H1 (cell line): ENCODE measurements around the gene ALPL. TPM values are rescaled to one million over a fixed set of nuclear protein-coding genes. Genes with fewer than 3 reads are reported as not detected.

ENCODE experiments used
- CTCF ChIA-PET: fragments of 300-600 bp; sonication (Branson Sonifier 250); formaldehyde crosslinking; loops from one replicate; lab custom pipeline; 2021; ENCODE audit not compliant: partially characterized antibody; lab: Charles Lee
- POLR2A ChIA-PET: fragments of 300-600 bp; sonication (Branson Sonifier 250); formaldehyde crosslinking; loops from one replicate; lab custom pipeline; 2021; ENCODE audit warnings: inconsistent platforms; ENCODE audit not compliant: partially characterized antibody; lab: Charles Lee
- DNase-seq, 2 experiments: peaks; one replicate each; pipeline versions ENCODE4 v3.0.0 to v3.0.0-alpha.2; 2010 to 2022; ENCODE audit warnings: low spot score in 2 of 2, low read depth in 1 of 2, mixed read lengths in 1 of 2
- FAIRE-seq: peaks from 2 replicates; lab custom pipeline; 2011; peaks lifted over from hg19 to GRCh38; lab: Jason Lieb, UNC
- H2AFZ ChIP-seq: 2 replicates; pipeline ENCODE4 v1.8.1; 2012; ENCODE audit warnings: low read length, inconsistent platforms
- H2AK5ac ChIP-seq: 2 replicates; pipeline ENCODE4 v1.6.1; 2013; ENCODE audit warnings: low read depth, low read length
- H2BK120ac ChIP-seq: replicated peaks from 2 replicates; pipeline ENCODE3; 2013; ENCODE audit warnings: low read depth, low read length, inconsistent platforms
- H2BK12ac ChIP-seq: 2 replicates; pipeline ENCODE4 v1.6.1; 2013; ENCODE audit warnings: low read depth, low read length
- H2BK15ac ChIP-seq: 2 replicates; pipeline ENCODE4 v1.6.1; 2013; ENCODE audit warnings: low read length
- H2BK20ac ChIP-seq: 2 replicates; pipeline ENCODE4 v1.6.1; 2013; ENCODE audit warnings: low read length
- H2BK5ac ChIP-seq: 2 replicates; pipeline ENCODE4 v1.6.1; 2013; ENCODE audit warnings: low read depth, low read length
- H3K14ac ChIP-seq: 2 replicates; pipeline ENCODE4 v1.6.1; 2013; ENCODE audit warnings: inconsistent platforms; ENCODE audit not compliant: insufficient read length
- H3K18ac ChIP-seq: 2 replicates; pipeline ENCODE4 v1.6.1; 2013; ENCODE audit warnings: low read length; ENCODE audit errors: extremely low read depth
- H3K23ac ChIP-seq: 2 replicates; pipeline ENCODE4 v1.6.1; 2013; ENCODE audit warnings: inconsistent platforms; ENCODE audit not compliant: insufficient read length
- H3K23me2 ChIP-seq: 2 replicates; pipeline ENCODE4 v1.6.1; 2013; ENCODE audit warnings: low read depth, low read length
- H3K27ac ChIP-seq: 2 replicates; pipeline ENCODE4 v1.6.1; 2011; ENCODE audit warnings: low read depth, low read length, inconsistent platforms
- H3K27me3 ChIP-seq, 4 experiments: replicated peaks in 1 of 4; 1 replicate in 1 of 4; 2 replicates in 3 of 4; pipeline versions ENCODE4 v1.6.1 to v1.8.1; 2011 to 2013; ENCODE audit warnings: low read length in 3 of 4, mild to moderate bottlenecking in 3 of 4, inconsistent platforms in 2 of 4, mixed read lengths in 2 of 4, moderate library complexity in 1 of 4; ENCODE audit not compliant: control insufficient read depth in 3 of 4, insufficient read depth in 3 of 4; ENCODE audit errors: extremely low read depth in 1 of 4
- H3K36me3 ChIP-seq, 4 experiments: 2 replicates each; pipeline versions ENCODE4 v1.6.1 to v1.8.1; 2011 to 2013; ENCODE audit warnings: mild to moderate bottlenecking in 4 of 4, low read length in 3 of 4, moderate library complexity in 2 of 4, control low read depth in 1 of 4, inconsistent platforms in 1 of 4; ENCODE audit not compliant: insufficient read depth in 4 of 4, control insufficient read depth in 2 of 4
- H3K4ac ChIP-seq: replicated peaks from 2 replicates; pipeline ENCODE3; 2013; ENCODE audit warnings: low read length, low read depth, mixed read lengths, inconsistent platforms; ENCODE audit not compliant: insufficient read length
- H3K4me1 ChIP-seq, 4 experiments: replicated peaks in 1 of 4; 1 replicate in 1 of 4; 2 replicates in 3 of 4; pipeline versions ENCODE4 v1.6.1 to v1.8.1; 2011 to 2013; ENCODE audit warnings: low read length in 3 of 4, inconsistent platforms in 2 of 4, mixed read lengths in 1 of 4; ENCODE audit not compliant: insufficient read depth in 4 of 4, control insufficient read depth in 3 of 4
- H3K4me2 ChIP-seq, 2 experiments: 2 replicates each; pipeline versions ENCODE4 v1.6.1 to v1.8.1; 2011 to 2013; ENCODE audit warnings: low read depth in 2 of 2, low read length in 2 of 2, control low read depth in 1 of 2, inconsistent platforms in 1 of 2, mild to moderate bottlenecking in 1 of 2; ENCODE audit not compliant: insufficient read depth in 1 of 2
- H3K4me3 ChIP-seq, 4 experiments: fragments of 200-600, 300-600 bp in 1 of 4; sonication (generic), shearing (Covaris generic), sonication (Bioruptor Twin) in 1 of 4; 2 replicates each; pipeline versions ENCODE4 v1.5.1 to v1.8.1; 2011 to 2016; ENCODE audit warnings: low read length in 4 of 4, low read depth in 3 of 4, control low read depth in 2 of 4, inconsistent platforms in 2 of 4, mild to moderate bottlenecking in 2 of 4, mixed read lengths in 1 of 4, moderate library complexity in 1 of 4; ENCODE audit not compliant: insufficient read depth in 2 of 4; ENCODE audit errors: extremely low read depth in 1 of 4
- H3K56ac ChIP-seq: replicated peaks from 2 replicates; pipeline ENCODE3; 2013; ENCODE audit warnings: low read depth, mild to moderate bottlenecking, mixed read lengths, low read length, inconsistent platforms; ENCODE audit not compliant: insufficient read length
- H3K79me1 ChIP-seq: 2 replicates; pipeline ENCODE4 v1.6.1; 2013; ENCODE audit warnings: low read depth, low read length, control low read depth
- H3K79me2 ChIP-seq, 2 experiments: 2 replicates each; pipeline versions ENCODE4 v1.6.1 to v1.8.1; 2012 to 2013; ENCODE audit warnings: low read length in 2 of 2, mild to moderate bottlenecking in 2 of 2, inconsistent platforms in 1 of 2; ENCODE audit not compliant: insufficient read depth in 2 of 2, control insufficient read depth in 1 of 2
- H3K9ac ChIP-seq, 4 experiments: replicated peaks in 1 of 4; 1 replicate in 1 of 4; 2 replicates in 3 of 4; pipeline versions ENCODE4 v1.6.1 to v1.8.1; 2011 to 2013; ENCODE audit warnings: low read depth in 3 of 4, low read length in 3 of 4, control low read depth in 2 of 4, mild to moderate bottlenecking in 2 of 4, moderate library complexity in 2 of 4, inconsistent platforms in 1 of 4; ENCODE audit errors: extremely low read depth in 1 of 4
- H3K9me3 ChIP-seq, 2 experiments: 2 replicates each; pipeline versions ENCODE4 v1.6.1 to v1.8.1; 2012 to 2013; ENCODE audit warnings: mild to moderate bottlenecking in 2 of 2, moderate library complexity in 2 of 2, control low read depth in 1 of 2, inconsistent platforms in 1 of 2, low read depth in 1 of 2, low read length in 1 of 2, mixed read lengths in 1 of 2; ENCODE audit not compliant: insufficient read depth in 2 of 2
- H4K20me1 ChIP-seq, 2 experiments: replicated peaks in 1 of 2; 2 replicates each; pipeline versions ENCODE3 to v1.8.1; 2011 to 2013; ENCODE audit warnings: inconsistent platforms in 2 of 2, low read length in 2 of 2, mild to moderate bottlenecking in 1 of 2; ENCODE audit not compliant: insufficient read depth in 2 of 2, control insufficient read depth in 1 of 2
- H4K5ac ChIP-seq: 2 replicates; pipeline ENCODE4 v1.6.1; 2013; ENCODE audit warnings: low read length, low read depth, mixed read lengths, inconsistent platforms; ENCODE audit not compliant: insufficient read length
- H4K8ac ChIP-seq: 2 replicates; pipeline ENCODE4 v1.8.0; 2013; ENCODE audit warnings: mild to moderate bottlenecking, moderate library complexity, low read length, inconsistent platforms; ENCODE audit not compliant: insufficient read depth; ENCODE audit errors: extremely low read depth
- H4K91ac ChIP-seq: replicated peaks from 2 replicates; pipeline ENCODE3; 2013; ENCODE audit warnings: low read length, mixed read lengths, inconsistent platforms; ENCODE audit not compliant: insufficient read length
- CBX5 ChIP-seq: fragments of 300-800, 300-1000 bp; sonication (generic); IDR thresholded peaks from 2 replicates; pipeline ENCODE4 v1.7.1; 2016; ENCODE audit warnings: antibody characterized with exemption, low read length, low read depth
- CBX8 ChIP-seq: fragments of 300-800, 300-1000 bp; sonication (generic); IDR thresholded peaks from 2 replicates; pipeline ENCODE4 v1.7.1; 2016; ENCODE audit warnings: low read depth, low read length, borderline replicate concordance
- EP300 ChIP-seq, 2 experiments: IDR thresholded peaks; 1 replicate in 1 of 2; 2 replicates in 1 of 2; pipeline ENCODE4 v1.6.1; 2011 to 2012; ENCODE audit warnings: low read depth in 2 of 2, low read length in 2 of 2, mild to moderate bottlenecking in 2 of 2, borderline replicate concordance in 1 of 2, inconsistent platforms in 1 of 2, moderate library complexity in 1 of 2
- HDAC6 ChIP-seq: IDR thresholded peaks from one replicate; pipeline ENCODE4 v1.7.1; 2012; ENCODE audit warnings: low read depth, mild to moderate bottlenecking, inconsistent platforms, low read length, moderate library complexity
- PHF8 ChIP-seq: fragments of 200-600 bp; sonication (generic); conservative IDR thresholded peaks from 2 replicates; pipeline ENCODE4 v1.7.1; 2012; ENCODE audit warnings: low read depth, mild to moderate bottlenecking, inconsistent platforms, low read length, moderate library complexity
- RAD21 ChIP-seq, 2 experiments: IDR thresholded peaks in 1 of 2; conservative IDR thresholded peaks in 1 of 2; 2 replicates each; pipeline ENCODE4 v1.6.1; 2011; ENCODE audit warnings: low read depth in 2 of 2, low read length in 2 of 2, improper control_type of control experiment in 1 of 2, inconsistent platforms in 1 of 2, mild to moderate bottlenecking in 1 of 2, moderate library complexity in 1 of 2
- RNF2 ChIP-seq: fragments of 200-900, 300-1000 bp; sonication (generic); IDR thresholded peaks from 2 replicates; pipeline ENCODE4 v1.7.1; 2016; ENCODE audit warnings: borderline replicate concordance, low read depth, mild to moderate bottlenecking, antibody characterized with exemption, low read length; ENCODE audit not compliant: poor library complexity, severe bottlenecking; ENCODE audit errors: missing control alignments
- SIRT6 ChIP-seq: IDR thresholded peaks from one replicate; pipeline ENCODE4 v1.7.1; 2012; ENCODE audit warnings: low read length, inconsistent platforms
- SIX5 ChIP-seq: IDR thresholded peaks from 2 replicates; pipeline ENCODE4 v1.6.1; 2011; ENCODE audit warnings: mild to moderate bottlenecking, low read depth, low read length
- TCF12 ChIP-seq: IDR thresholded peaks from 2 replicates; pipeline ENCODE4 v1.6.1; 2011; ENCODE audit warnings: low read depth, mild to moderate bottlenecking, low read length
- WGBS, 2 experiments: shearing (Covaris generic) in 1 of 2; methylation state at CpG; one replicate each; pipeline versions ENCODE4 v1.1.6 to v1.1.7; 2013 to 2015; ENCODE audit warnings: low lambda C conversion rate in 2 of 2, mixed read lengths in 2 of 2, inconsistent platforms in 1 of 2, low coverage in 1 of 2, missing lambda C conversion rate in 1 of 2; ENCODE audit not compliant: insufficient replicate concordance in 2 of 2, insufficient coverage in 1 of 2, insufficient read length in 1 of 2; ENCODE audit errors: extremely low coverage in 1 of 2, missing lambda C conversion rate in 1 of 2; 5-methylcytosine and 5-hydroxymethylcytosine counted together
- polyA plus RNA-seq, 7 experiments: library from polyadenylated mRNA; depleted of rRNA in 3 of 7; stranded (reverse) in 5 of 7; unstranded in 2 of 7; fragments of >200 nt in 5 of 7; fragments of 200-250 nt in 2 of 7; gene quantifications; 1 replicate in 5 of 7; 2 replicates in 1 of 7; 4 replicates in 1 of 7; pipeline versions ENCODE4 v1.2.1 to v1.2.3, GENCODE V29; 2011 to 2013; ENCODE audit warnings: missing spikeins in 2 of 7, mixed read lengths in 2 of 7
- total RNA-seq: library from RNA; stranded (reverse); fragmentation: NEBNext Ultra II Directional; extraction: Animal tissue kit (Norgen Biotek cat#: 25700); gene quantifications from 2 replicates; pipeline ENCODE4 v1.2.1, GENCODE V29; 2021
- TF ChIP-seq, protein P1 (sequence below): IDR thresholded peaks from 2 replicates; pipeline ENCODE4 v1.6.1; 2012; ENCODE audit warnings: low read length, inconsistent platforms

ALPL gene
- total and polyA plus RNA-seq, 2 of the 8 experiments (the other 6 are each of a cell fraction or from before 2014, with no cell fraction given): 175 to 362 TPM

DNA sequence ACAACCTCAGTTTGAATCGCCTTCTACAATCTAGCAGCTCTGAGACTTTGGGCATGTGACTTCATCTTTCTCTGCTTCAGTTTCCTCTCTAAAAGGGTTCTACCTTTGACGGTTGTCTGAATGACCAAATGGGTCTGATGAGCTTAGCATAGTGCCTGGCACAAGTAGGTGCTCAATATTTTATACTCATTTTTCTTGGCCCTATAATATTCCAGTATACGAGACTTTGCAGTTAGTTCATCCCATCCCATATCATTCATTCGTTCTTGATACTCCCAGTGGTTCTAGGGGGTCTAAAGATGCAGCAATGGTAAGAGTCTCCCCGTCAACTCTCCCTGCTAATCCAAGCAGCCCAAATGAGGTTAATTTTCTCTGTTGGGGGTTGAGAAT is 67.6 kb downstream of the ALPL start:
- no peak overlapping the region for H3K18ac ChIP-seq
- no peak overlapping the region for H3K56ac ChIP-seq
- no peak overlapping the region for H2AFZ ChIP-seq
- no peak overlapping the region for H3K9ac ChIP-seq
- ChIA-PET CTCF (interaction anchor here (1.3 to 3.0 kb wide), 2 partner anchors 19 to 206 kb away, joined by 4 to 10 read pairs; no protein-coding TSS in a partner anchor), POLR2A (no interaction called here)
- no peak overlapping the region for H2AK5ac ChIP-seq
- no peak overlapping the region for H3K27ac ChIP-seq
- no peak overlapping the region for H3K4me2 ChIP-seq
- no peak overlapping the region for H4K8ac ChIP-seq
- no peak overlapping the region for H4K91ac ChIP-seq
- H2BK15ac ChIP-seq: no peak overlapping the region
- DNase-seq (no peak), FAIRE-seq (no peak)
- H3K4me3 ChIP-seq: no peak overlapping the region
- H3K9me3 ChIP-seq: no peaks in the 10 kb centered on the region
- no peak overlapping the region for H3K14ac ChIP-seq
- H3K4me1 ChIP-seq: peaks cover 2 to 7% (median 4%) of the 10 kb centered on the region in 4 experiments; a peak in 6 of 7 replicates
- H2BK120ac ChIP-seq: no peak overlapping the region
- H3K79me1 ChIP-seq: no peaks in the 10 kb centered on the region; the same call in none of the 2 replicates
- no peak overlapping the region for H3K23ac ChIP-seq
- no peak overlapping the region for H2BK20ac ChIP-seq
- H3K27me3 ChIP-seq: no peaks in the 10 kb centered on the region; a peak in 4 of 7 replicates
- no peaks in the 10 kb centered on the region for H3K79me2 ChIP-seq
- H3K4ac ChIP-seq: no peak overlapping the region
- H4K5ac ChIP-seq: no peak overlapping the region
- H2BK5ac ChIP-seq: no peak overlapping the region
- no peak overlapping the region for H2BK12ac ChIP-seq
- 84% methylated on average over 5 of the region's 5 CpGs; no CpG with 5 or more reads in 1 of the 2 experiments for WGBS, 2 experiments
- peaks cover 3% of the 10 kb centered on the region; the same call in 1 of the 2 replicates for H3K23me2 ChIP-seq
- peaks cover 0 to 4% (median 2%) of the 10 kb centered on the region in 4 experiments; a peak in 4 of 8 replicates for H3K36me3 ChIP-seq
- peaks cover 0 to 4% of the 10 kb centered on the region in 2 experiments for H4K20me1 ChIP-seq
- TF ChIP-seq EP300 (IDR thresholded peaks at IDR 0.05; ENCODE audit: borderline replicate concordance in 1 of 2, low read depth in 2 of 2, low read length in 2 of 2): no peak
- TF ChIP-seq SIRT6: no peak
- no peak for TF ChIP-seq RNF2
- no peak for TF ChIP-seq TCF12
- TF ChIP-seq CBX5: no peak
- TF ChIP-seq SIX5: no peak
- TF ChIP-seq, protein P1, sequence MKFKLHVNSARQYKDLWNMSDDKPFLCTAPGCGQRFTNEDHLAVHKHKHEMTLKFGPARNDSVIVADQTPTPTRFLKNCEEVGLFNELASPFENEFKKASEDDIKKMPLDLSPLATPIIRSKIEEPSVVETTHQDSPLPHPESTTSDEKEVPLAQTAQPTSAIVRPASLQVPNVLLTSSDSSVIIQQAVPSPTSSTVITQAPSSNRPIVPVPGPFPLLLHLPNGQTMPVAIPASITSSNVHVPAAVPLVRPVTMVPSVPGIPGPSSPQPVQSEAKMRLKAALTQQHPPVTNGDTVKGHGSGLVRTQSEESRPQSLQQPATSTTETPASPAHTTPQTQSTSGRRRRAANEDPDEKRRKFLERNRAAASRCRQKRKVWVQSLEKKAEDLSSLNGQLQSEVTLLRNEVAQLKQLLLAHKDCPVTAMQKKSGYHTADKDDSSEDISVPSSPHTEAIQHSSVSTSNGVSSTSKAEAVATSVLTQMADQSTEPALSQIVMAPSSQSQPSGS: no peak
- TF ChIP-seq CBX8: no peak
- no peak for TF ChIP-seq RAD21 (IDR thresholded peaks at IDR 0.05 in 1 of 2, conservative IDR thresholded peaks at IDR 0.05 in 1 of 2; ENCODE audit: low read depth in 2 of 2, low read length in 2 of 2)
- no peak for TF ChIP-seq PHF8
- no peak for TF ChIP-seq HDAC6
